ENCODE results near the gene ARL13B. TPM values are rescaled to one million over a fixed set of nuclear protein-coding genes. Genes with fewer than 3 reads are reported as not detected.

Gene ARL13B
- total RNA-seq, 2 experiments from 2014 or later = 8.3 to 10.2 TPM

Other genes with a start within 250 kb of the ARL13B start
- under 1 TPM in 1 of 2 experiments, not detected in 1; 0.09 TPM for gene PROS1, start 6.3 kb upstream of the ARL13B start, total RNA-seq
- not detected for gene STX19, start 48.4 kb downstream of the ARL13B start, total RNA-seq
- gene DHFR2, start 82.8 kb downstream of the ARL13B start, total RNA-seq = 1 to 10 TPM; 7.7 to 9.6 TPM
- gene NSUN3, start 82.9 kb downstream of the ARL13B start, total RNA-seq = 10 to 100 TPM; 16.4 to 18.4 TPM